Hematopoietic multipotent progenitor cell treated with erythropoietin and hydrocortisone succinate and interleukin-3 and kit ligand, for 4 days (in vitro differentiated cells): ENCODE measurements around the gene NENF.

Experiments used
- DNase-seq: peaks from one replicate; pipeline ENCODE4 v3.0.0-alpha.2; 2015

NENF gene

GRCh38 chr1:212482637-212483441 lies 50.1 kb downstream of the NENF start:
- no peak for DNase-seq

GRCh38 chr1:212484701-212485570 lies 52.2 kb downstream of the NENF start:
- no peak for DNase-seq

- DNase-seq = no peak
These were observed 52.8 kb downstream of the NENF start for GRCh38 chr1:212485571-212485912.

- peak; percentile 69 for DNase-seq
These were observed 53.3 kb downstream of the NENF start for GRCh38 chr1:212485913-212486618.

- DNase-seq = no peak
These were observed 53.9 kb downstream of the NENF start for GRCh38 chr1:212486619-212486975.

GRCh38 chr1:212487286-212487685 lies 54.6 kb downstream of the NENF start:
- DNase-seq = no peak

- no peak for DNase-seq
These were observed 55.2 kb downstream of the NENF start for GRCh38 chr1:212487774-212488435.

GRCh38 chr1:212488436-212489283 lies 55.9 kb downstream of the NENF start:
- peak; percentile 45 for DNase-seq

- no peak for DNase-seq
These were observed 56.7 kb downstream of the NENF start for GRCh38 chr1:212489284-212489859.

GRCh38 chr1:212490276-212490675 lies 57.6 kb downstream of the NENF start:
- no peak for DNase-seq

- DNase-seq = no peak
These were observed 58.7 kb downstream of the NENF start for GRCh38 chr1:212491454-212491853.
